ENCODE results near the gene RTN4.

RTN4 gene

GRCh38 chr2:54962935-54963440 is 87.3 kb downstream of the RTN4 start:
- no peak for TF ChIP-seq CTCF (IDR thresholded peaks at IDR 0.05; ENCODE audit: low read depth, low read length)
- no peak for DNase-seq (ENCODE audit: extremely low read depth, low read depth)

GRCh38 chr2:54962511-54962910 is 87.7 kb downstream of the RTN4 start:
- no peak for DNase-seq (ENCODE audit: extremely low read depth, low read depth)
- TF ChIP-seq CTCF (IDR thresholded peaks at IDR 0.05; ENCODE audit: low read depth, low read length), result no peak

- no peak for DNase-seq (ENCODE audit: extremely low read depth, low read depth)
- TF ChIP-seq CTCF (IDR thresholded peaks at IDR 0.05; ENCODE audit: low read depth, low read length), result no peak
These were observed 90.1 kb downstream of the RTN4 start for GRCh38 chr2:54960164-54960563.

- TF ChIP-seq CTCF (IDR thresholded peaks at IDR 0.05; ENCODE audit: low read depth, low read length), result no peak
- DNase-seq (ENCODE audit: extremely low read depth, low read depth), result no peak
These were observed 91.4 kb downstream of the RTN4 start for GRCh38 chr2:54958717-54959371.

GRCh38 chr2:54957321-54957999 is 92.8 kb downstream of the RTN4 start:
- TF ChIP-seq CTCF (IDR thresholded peaks at IDR 0.05; ENCODE audit: low read depth, low read length), result no peak
- no peak for DNase-seq (ENCODE audit: extremely low read depth, low read depth)

- no peak for DNase-seq (ENCODE audit: extremely low read depth, low read depth)
- TF ChIP-seq CTCF (IDR thresholded peaks at IDR 0.05; ENCODE audit: low read depth, low read length), result no peak
These were observed 94.1 kb downstream of the RTN4 start for GRCh38 chr2:54956111-54956627.
